A673 (cell line): ENCODE measurements around the gene GGT7. TPM values are rescaled to one million over a fixed set of nuclear protein-coding genes. Genes with fewer than 3 reads are reported as not detected.
"Not testable (repeated sequence)": the region's sequence is repeated elsewhere in the genome, so short reads cannot be mapped to it uniquely, and the experiment has no call there.

Source experiments
- BruUV-seq: library from RNA; stranded (reverse); fragments of 400-500 nt; replicated peaks from 2 replicates; lab custom pipeline; 2021; lab: Mats Ljungman, UMichigan
- CTCF ChIA-PET: fragments of 300-600 bp; sonication (Branson Sonifier 250); formaldehyde crosslinking; loops from one replicate; lab custom pipeline; 2022; ENCODE audit warnings: antibody characterized with exemption; lab: Charles Lee
- POLR2A ChIA-PET: fragments of 300-600 bp; sonication (Branson Sonifier 250); formaldehyde crosslinking; loops from one replicate; lab custom pipeline; 2022; ENCODE audit warnings: antibody characterized with exemption; ENCODE audit not compliant: low non-redundant PET; lab: Charles Lee
- DNase-seq: peaks from one replicate; pipeline ENCODE4 v3.0.0-alpha.2; 2015; ENCODE audit warnings: low spot score
- H3K27ac ChIP-seq: fragments of 200-600 bp; sonication (generic); 2 replicates; pipeline ENCODE4 v1.5.1; 2016; ENCODE audit warnings: mixed run types, low read depth, mild to moderate bottlenecking, mixed read lengths, antibody characterized with exemption, low read length; ENCODE audit not compliant: poor library complexity, severe bottlenecking
- H3K27me3 ChIP-seq: fragments of 200-600 bp; sonication (generic); replicated peaks from 2 replicates; pipeline ENCODE4 v1.6.1; 2017; ENCODE audit warnings: mixed run types, low read depth, mild to moderate bottlenecking, mixed read lengths, antibody characterized with exemption, low read length; ENCODE audit not compliant: insufficient read depth, poor library complexity
- H3K36me3 ChIP-seq: fragments of 200-600 bp; sonication (generic); 2 replicates; pipeline ENCODE4 v1.6.1; 2016; ENCODE audit warnings: mixed run types, mild to moderate bottlenecking, mixed read lengths, antibody characterized with exemption, low read length; ENCODE audit not compliant: insufficient read depth, poor library complexity, severe bottlenecking
- H3K4me1 ChIP-seq: fragments of 200-600 bp; sonication (generic); 2 replicates; pipeline ENCODE4 v1.6.1; 2017; ENCODE audit warnings: mixed run types, mild to moderate bottlenecking, mixed read lengths, antibody characterized with exemption, low read length; ENCODE audit not compliant: insufficient read depth, poor library complexity, severe bottlenecking
- H3K4me3 ChIP-seq: fragments of 200-600 bp; sonication (generic); 2 replicates; pipeline ENCODE4 v1.5.1; 2016; ENCODE audit warnings: low read depth, mixed run types, mild to moderate bottlenecking, mixed read lengths, low read length; ENCODE audit not compliant: poor library complexity, severe bottlenecking
- H3K9me3 ChIP-seq: fragments of 200-600 bp; sonication (generic); 2 replicates; pipeline ENCODE4 v1.6.1; 2016; ENCODE audit warnings: mixed run types, low read depth, mild to moderate bottlenecking, mixed read lengths, antibody characterized with exemption, low read length; ENCODE audit not compliant: poor library complexity, severe bottlenecking
- EZH2 ChIP-seq: fragments of 200-600 bp; sonication (generic); IDR thresholded peaks from 2 replicates; pipeline ENCODE4 v1.6.1; 2017; ENCODE audit warnings: borderline replicate concordance, low read depth, mild to moderate bottlenecking, mixed read lengths, antibody characterized with exemption, low read length; ENCODE audit not compliant: poor library complexity, severe bottlenecking
- intact Hi-C: fragments of 100-400 bp; cut with micrococcal nuclease; formaldehyde crosslinking; loops from one replicate; pipeline ENCODE4 v1.10.0; 2022; ENCODE audit not compliant: unreplicated experiment
- total RNA-seq: library from RNA; stranded (reverse); gene quantifications from 2 replicates; pipeline ENCODE4 v1.2.3, GENCODE V29; 2021
- TF ChIP-seq, protein P1 (sequence below): fragments of 300-800, 200-600 bp; sonication (generic); conservative IDR thresholded peaks from 2 replicates; pipeline ENCODE4 v1.5.1; 2017; ENCODE audit warnings: low read depth, mild to moderate bottlenecking, antibody characterized with exemption, low read length, moderate library complexity, mixed read lengths

Gene GGT7
- total RNA-seq, 1 experiment from 2014 or later = 14.1 TPM

DNA sequence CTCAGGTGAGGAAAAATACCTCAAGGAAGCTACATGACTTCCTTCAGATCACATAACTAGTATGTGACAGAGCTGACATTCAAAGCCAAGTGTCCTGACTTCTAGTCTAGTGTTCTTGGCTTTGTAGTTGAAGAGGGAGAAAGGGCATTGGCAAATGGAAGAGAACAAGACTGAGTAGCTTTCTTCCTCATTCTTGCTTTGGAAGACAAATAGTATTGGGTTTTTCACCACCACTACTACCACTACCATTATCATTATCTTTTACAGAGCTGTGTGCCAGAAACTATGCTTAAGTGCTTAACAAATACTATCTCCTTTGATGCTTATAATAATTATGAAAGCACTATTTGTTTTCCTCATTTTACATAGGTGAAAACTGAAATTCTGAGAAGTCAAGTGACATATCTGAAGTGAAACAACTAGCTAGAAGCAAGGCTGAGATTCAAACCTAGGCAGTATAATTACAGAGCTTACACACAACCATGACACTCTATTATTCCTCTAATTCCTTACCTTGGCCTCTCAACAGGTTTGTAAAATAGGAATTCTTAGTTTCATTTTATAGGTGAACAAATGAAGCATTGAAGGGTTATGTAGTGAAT, 10.5 kb upstream of the GGT7 start:
- peaks cover 4% of the 10 kb centered on the region for H3K4me1 ChIP-seq
- H3K4me3 ChIP-seq = no peak overlapping the region
- TF ChIP-seq, protein P1, sequence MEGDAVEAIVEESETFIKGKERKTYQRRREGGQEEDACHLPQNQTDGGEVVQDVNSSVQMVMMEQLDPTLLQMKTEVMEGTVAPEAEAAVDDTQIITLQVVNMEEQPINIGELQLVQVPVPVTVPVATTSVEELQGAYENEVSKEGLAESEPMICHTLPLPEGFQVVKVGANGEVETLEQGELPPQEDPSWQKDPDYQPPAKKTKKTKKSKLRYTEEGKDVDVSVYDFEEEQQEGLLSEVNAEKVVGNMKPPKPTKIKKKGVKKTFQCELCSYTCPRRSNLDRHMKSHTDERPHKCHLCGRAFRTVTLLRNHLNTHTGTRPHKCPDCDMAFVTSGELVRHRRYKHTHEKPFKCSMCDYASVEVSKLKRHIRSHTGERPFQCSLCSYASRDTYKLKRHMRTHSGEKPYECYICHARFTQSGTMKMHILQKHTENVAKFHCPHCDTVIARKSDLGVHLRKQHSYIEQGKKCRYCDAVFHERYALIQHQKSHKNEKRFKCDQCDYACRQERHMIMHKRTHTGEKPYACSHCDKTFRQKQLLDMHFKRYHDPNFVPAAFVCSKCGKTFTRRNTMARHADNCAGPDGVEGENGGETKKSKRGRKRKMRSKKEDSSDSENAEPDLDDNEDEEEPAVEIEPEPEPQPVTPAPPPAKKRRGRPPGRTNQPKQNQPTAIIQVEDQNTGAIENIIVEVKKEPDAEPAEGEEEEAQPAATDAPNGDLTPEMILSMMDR = no peak
- no peak for TF ChIP-seq EZH2
- H3K36me3 ChIP-seq = peaks cover 32% of the 10 kb centered on the region
- ChIA-PET CTCF (no interaction called here), POLR2A (no interaction called here)
- intact Hi-C loops = no loop called here
- no TSS peak for BruUV-seq
- DNase-seq = no peak
- no peaks in the 10 kb centered on the region for H3K9me3 ChIP-seq
- H3K27ac ChIP-seq = no peak overlapping the region
- H3K27me3 ChIP-seq = no peaks in the 10 kb centered on the region

DNA sequence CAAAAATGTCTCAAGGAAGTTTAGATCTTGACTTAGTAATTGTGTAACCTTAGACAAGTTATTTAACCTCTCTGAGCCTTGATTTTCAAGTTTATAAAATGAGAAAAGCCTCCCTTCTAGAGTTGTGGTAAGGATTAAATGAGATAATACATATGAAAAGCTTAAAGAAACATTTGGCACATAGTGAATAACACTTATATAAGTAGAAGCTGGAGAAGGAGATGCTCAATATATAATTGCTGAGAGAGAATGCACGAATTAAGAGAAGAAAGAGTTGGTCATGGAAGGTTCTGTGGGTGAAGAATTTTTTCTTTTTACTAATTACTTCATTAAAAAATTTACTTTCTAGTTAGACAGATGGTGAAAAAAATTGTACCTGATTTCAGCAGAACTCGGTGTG, 9.0 kb upstream of the GGT7 start:
- CTCF ChIA-PET = no interaction called here
- Histone ChIP-seq H3K27ac (no peak overlapping the region), H3K4me3 (no peak overlapping the region), H3K36me3 (peaks cover 29% of the 10 kb centered on the region), H3K9me3 (no peaks in the 10 kb centered on the region), H3K27me3 (no peaks in the 10 kb centered on the region), H3K4me1 (peaks cover 8% of the 10 kb centered on the region)
- no peak for DNase-seq
- intact Hi-C loops = no loop called here
- no TSS peak for BruUV-seq
- POLR2A ChIA-PET = no interaction called here
- TF ChIP-seq, protein P1 = no peak
- TF ChIP-seq EZH2 = no peak

DNA sequence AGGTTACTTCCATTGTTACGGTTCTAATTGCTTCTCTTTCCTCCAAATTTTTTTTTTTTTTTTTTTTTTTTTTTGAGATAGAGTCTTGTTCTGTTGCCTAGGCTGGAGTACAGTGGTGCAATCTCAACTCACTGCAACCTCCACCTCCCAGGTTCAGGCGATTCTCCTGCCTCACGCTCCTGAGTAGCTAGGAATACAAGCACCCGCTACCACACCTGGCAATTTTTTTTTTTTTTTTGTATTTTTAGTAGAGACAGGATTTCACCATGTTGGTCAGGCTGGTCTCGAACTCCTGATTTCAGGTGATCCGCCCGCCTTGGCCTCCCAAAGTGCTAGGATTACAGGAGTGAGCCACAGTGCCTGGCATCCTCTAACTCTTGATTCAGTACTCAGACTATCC, 8.3 kb upstream of the GGT7 start:
- intact Hi-C loops, CTCF ChIA-PET, H3K4me3 ChIP-seq, H3K27ac ChIP-seq, H3K9me3 ChIP-seq, H3K27me3 ChIP-seq, H3K4me1 ChIP-seq, BruUV-seq, DNase-seq, POLR2A ChIA-PET: not testable (repeated sequence)
- peaks cover 27% of the 10 kb centered on the region for H3K36me3 ChIP-seq

DNA sequence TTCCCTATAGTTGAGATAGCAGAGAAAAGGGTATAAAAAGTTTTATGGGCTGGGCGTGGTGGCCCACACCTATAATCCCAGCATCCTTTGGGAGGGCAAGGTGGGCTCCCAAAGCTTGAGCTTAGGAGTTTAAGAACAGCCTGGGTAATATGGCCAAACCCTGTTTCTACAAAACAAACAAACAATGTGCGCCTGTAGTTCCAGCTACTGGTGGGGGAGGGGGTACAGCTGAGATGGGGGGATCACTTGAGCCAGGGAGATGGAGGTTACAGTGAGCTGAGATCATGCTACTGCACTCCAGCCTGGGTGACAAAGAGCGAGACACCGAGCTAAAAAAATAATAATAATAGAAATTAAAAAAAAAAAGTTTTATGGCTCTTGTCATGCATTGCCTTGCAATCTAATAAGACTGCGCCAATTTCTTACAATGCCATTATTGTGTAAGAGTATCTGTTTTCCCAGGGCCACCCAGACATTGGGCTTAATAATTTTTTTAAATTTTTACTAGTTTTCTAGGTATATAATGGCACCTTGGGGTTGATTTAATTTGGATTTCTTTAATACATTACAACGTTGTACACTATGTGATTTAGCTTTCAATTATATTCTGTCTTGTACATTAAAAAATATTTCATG, 7.7 kb upstream of the GGT7 start:
- CTCF ChIA-PET = interaction anchor here (0.6 kb wide), 1 partner anchor 519 kb away, joined by 6 read pairs; no protein-coding TSS in a partner anchor
- no TSS peak for BruUV-seq
- no peaks in the 10 kb centered on the region for H3K9me3 ChIP-seq
- H3K27me3 ChIP-seq = no peaks in the 10 kb centered on the region
- DNase-seq = no peak
- no peak overlapping the region for H3K4me3 ChIP-seq
- peaks cover 24% of the 10 kb centered on the region for H3K36me3 ChIP-seq
- intact Hi-C loops = no loop called here
- no peak overlapping the region for H3K27ac ChIP-seq
- POLR2A ChIA-PET = no interaction called here
- TF ChIP-seq, protein P1 = no peak
- no peak for TF ChIP-seq EZH2
- peaks cover 8% of the 10 kb centered on the region for H3K4me1 ChIP-seq
